ENCODE data around the gene TBATA.

TBATA gene

DNA sequence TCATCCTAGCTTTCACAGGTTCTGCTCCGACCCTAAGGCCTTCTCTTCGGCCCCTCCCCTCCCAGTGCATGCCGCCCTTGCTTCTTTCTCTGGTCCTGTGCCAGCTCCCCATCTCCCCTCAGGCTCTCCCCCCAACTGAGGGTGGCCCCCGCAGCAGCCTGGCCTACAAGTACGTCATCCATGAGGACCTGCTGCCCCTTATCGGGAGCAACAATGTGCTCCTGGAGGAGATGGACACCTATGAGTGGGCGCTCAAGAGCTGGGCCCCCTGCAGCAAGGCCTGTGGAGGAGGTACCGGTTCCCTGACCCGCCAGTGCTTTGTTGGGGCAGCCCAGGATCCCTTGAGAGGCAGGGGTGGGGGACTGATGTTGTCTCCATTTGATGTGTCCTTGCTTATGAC is 33.8 kb downstream of the TBATA start:
- DNase-seq (ENCODE audit: low read depth): no peak
- TF ChIP-seq, protein P1, sequence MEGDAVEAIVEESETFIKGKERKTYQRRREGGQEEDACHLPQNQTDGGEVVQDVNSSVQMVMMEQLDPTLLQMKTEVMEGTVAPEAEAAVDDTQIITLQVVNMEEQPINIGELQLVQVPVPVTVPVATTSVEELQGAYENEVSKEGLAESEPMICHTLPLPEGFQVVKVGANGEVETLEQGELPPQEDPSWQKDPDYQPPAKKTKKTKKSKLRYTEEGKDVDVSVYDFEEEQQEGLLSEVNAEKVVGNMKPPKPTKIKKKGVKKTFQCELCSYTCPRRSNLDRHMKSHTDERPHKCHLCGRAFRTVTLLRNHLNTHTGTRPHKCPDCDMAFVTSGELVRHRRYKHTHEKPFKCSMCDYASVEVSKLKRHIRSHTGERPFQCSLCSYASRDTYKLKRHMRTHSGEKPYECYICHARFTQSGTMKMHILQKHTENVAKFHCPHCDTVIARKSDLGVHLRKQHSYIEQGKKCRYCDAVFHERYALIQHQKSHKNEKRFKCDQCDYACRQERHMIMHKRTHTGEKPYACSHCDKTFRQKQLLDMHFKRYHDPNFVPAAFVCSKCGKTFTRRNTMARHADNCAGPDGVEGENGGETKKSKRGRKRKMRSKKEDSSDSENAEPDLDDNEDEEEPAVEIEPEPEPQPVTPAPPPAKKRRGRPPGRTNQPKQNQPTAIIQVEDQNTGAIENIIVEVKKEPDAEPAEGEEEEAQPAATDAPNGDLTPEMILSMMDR (IDR thresholded peaks at IDR 0.05; ENCODE audit: low read depth, low read length, missing control alignments): no peak
- H3K4me3 ChIP-seq (ENCODE audit: low read depth, low read length): no peak overlapping the region

DNA sequence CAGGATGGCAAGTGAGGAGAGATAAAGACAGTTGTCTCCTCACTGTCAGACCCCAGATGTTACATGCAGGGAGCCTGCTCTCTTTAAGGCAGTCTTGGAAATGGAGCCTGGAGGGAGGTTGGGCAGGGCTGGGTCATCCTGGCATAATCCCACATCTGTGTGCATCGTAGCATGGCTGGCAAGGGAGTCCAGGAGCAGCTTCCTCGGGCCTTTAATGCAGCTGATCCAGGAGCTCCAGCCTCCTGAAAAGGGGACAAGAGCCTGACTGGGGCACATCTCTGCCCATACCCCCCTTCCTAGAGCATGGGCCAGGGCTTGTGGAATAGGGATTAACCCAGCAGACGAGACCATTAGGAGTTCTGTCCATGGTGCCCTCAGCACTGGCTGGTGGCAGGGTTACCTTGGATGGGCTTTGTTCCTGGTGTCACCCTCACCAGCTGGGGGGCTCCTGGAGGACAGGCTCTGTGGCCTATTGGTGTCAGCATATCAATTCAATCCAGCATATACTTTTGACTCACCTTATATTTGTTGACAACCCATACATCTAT is 34.9 kb downstream of the TBATA start:
- TF ChIP-seq, protein P1 (IDR thresholded peaks at IDR 0.05; ENCODE audit: low read depth, low read length, missing control alignments): no peak
- H3K4me3 ChIP-seq (ENCODE audit: low read depth, low read length): no peak overlapping the region
- DNase-seq (ENCODE audit: low read depth): no peak

DNA sequence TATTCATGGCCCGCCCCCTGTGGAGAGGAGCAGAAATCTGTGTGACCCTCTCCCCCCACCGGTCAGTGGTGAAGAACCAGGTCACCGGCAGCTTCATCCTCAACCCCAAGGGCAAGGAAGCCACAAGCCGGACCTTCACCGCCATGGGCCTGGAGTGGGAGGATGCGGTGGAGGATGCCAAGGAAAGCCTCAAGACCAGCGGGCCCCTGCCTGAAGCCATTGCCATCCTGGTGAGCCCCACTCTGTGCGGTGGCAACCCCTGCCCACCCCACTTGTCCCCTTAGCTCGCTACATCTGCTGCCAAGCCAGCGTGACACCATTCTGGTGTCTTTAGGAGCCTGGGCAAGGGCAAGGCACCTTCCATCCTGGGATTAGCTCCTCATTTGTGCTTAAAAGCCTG is 35.4 kb downstream of the TBATA start:
- no peak for DNase-seq (ENCODE audit: low read depth)
- H3K4me3 ChIP-seq (ENCODE audit: low read depth, low read length): no peak overlapping the region
- TF ChIP-seq, protein P1 (IDR thresholded peaks at IDR 0.05; ENCODE audit: low read depth, low read length, missing control alignments): no peak

DNA sequence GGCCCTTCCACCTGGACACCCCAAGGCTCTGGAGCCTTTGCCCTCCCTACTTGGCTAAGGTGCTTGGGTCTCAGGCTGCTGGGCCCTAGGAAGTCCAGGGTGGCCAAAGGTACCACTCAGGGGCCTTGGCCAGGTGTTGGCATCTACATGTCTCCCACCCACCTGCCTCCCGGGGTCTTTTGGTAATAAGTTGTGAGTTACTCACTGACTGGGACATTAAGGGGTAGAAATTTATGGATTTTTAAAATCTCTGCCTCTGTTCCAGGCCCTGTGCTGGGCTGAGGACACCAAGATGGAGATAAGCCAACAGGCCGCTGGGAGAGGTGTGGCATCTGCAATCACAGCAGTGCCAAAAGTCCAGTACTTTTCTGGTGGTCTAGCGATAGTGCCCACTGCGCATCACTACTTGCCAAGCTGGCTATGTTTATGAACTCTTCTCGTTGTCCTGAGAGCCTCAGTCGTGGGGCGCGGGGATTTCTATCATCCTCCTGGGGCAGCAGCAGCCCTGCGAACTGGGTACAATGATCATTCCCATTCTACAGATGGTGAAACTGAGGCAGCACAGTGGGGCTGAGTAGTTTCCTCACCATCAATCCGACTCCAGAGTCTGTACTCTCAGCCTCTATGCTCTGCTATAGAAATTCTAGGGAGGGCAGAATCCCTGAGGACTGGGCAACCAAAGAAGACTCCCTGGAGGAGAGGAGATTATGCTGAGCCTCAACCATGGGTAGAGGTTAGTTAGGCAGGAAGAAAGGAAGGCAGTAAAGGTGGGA is 36.2 kb downstream of the TBATA start:
- DNase-seq (ENCODE audit: low read depth): no peak
- TF ChIP-seq, protein P1 (IDR thresholded peaks at IDR 0.05; ENCODE audit: low read depth, low read length, missing control alignments): no peak
- H3K4me3 ChIP-seq (ENCODE audit: low read depth, low read length): no peak overlapping the region

DNA sequence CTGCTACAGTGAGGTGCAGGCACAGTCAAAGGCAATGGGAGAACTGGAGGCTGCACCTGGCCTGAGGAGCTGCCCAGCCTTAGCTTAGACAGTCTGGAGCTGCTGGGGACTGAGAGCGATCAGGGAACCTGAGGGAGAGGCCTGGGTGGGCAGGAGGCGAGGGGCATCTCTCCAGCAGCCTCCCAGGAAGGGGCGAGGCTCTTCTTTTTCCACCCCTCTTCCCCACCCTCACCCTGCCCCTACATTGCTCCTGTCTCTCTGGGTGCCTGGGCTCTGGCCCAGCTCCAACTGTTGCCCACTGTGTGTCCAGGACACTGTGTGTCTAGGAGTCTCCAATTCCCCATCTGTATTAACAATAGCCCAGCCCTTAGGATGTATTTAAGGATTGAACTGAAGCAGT is 36.9 kb downstream of the TBATA start:
- TF ChIP-seq, protein P1 (IDR thresholded peaks at IDR 0.05; ENCODE audit: low read depth, low read length, missing control alignments): no peak
- no peak overlapping the region for H3K4me3 ChIP-seq (ENCODE audit: low read depth, low read length)
- DNase-seq (ENCODE audit: low read depth): no peak

DNA sequence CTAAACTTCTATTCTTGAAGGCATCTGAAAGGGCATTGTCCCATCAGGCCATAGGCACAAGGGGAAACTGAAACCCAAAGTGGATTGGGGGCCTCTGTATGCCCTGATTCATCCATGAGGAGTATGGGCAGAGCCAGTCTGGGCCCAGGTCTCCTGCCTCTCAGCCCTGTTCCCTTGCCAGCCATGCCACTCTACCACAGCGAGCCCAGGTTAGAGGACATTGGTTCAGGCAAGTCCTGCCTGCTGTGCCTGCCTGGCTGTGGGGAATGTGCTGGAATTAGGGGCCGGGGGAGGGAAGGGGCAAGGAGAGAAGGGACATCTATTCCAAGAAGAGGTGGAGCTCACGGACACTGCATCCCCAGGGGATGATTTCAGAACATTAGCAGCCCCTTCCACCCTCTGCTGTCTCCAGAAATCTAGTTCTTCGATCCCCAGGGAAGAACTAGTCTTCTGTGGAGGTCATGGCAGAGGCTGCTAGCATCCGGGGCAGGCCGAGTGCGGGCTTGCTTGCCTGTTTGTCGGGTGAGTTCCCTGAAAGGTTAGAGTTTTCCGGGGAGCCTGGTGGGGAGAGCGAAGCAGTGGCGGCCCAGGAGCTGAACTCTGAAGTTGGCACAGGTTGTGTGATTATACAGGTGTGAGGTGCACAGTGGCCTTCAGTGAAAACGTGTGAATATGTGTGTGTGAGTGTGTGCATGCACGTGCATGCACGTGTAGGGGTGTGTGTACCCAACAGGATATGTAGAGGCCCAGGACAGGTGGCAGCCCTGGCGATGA is 37.8 kb downstream of the TBATA start:
- H3K4me3 ChIP-seq (ENCODE audit: low read depth, low read length): no peak overlapping the region
- TF ChIP-seq, protein P1 (IDR thresholded peaks at IDR 0.05; ENCODE audit: low read depth, low read length, missing control alignments): no peak
- DNase-seq (ENCODE audit: low read depth): no peak
